Hematopoietic multipotent progenitor cell treated with erythropoietin and hydrocortisone succinate and interleukin-3 and kit ligand, for 6 days (in vitro differentiated cells): ENCODE measurements around the gene CLEC2A.
A peak's percentile ranks its signal among the peaks of the same experiment; 100 is the strongest.
"Not testable (repeated sequence)": the region's sequence is repeated elsewhere in the genome, so short reads cannot be mapped to it uniquely, and the experiment has no call there.

ENCODE experiments used
- DNase-seq: peaks from one replicate; pipeline ENCODE4 v3.0.0-alpha.2; 2015

CLEC2A gene, protein sequence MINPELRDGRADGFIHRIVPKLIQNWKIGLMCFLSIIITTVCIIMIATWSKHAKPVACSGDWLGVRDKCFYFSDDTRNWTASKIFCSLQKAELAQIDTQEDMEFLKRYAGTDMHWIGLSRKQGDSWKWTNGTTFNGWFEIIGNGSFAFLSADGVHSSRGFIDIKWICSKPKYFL

GRCh38 chr12:9932270-9932669, at the start of gene CLEC2A:
Gene CLEC2A, minus strand, starts transcription at chr12:9932370. Its CDS starts 41 bp downstream, at chr12:9932329.
- no peak for DNase-seq

DNA sequence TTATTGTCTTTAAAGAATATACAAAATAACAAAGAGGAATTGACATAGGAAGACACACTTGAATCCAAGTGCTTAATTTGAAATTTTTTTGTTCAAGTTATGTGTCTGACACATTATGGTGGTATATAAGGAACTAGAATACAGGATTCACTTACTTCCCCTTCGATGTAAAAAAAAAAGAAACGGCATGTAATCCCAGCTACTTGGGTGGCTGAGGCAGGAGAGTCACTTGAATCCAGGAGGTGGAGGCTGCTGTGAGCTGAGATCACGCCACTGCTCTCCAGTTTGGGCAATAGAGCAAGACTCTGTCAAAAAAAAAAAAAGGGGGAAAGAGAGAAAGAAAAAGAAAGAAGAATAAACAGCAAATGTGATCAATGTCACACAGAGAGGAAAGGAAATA, 48.0 kb upstream of the CLEC2A start:
- DNase-seq = no peak

- DNase-seq = peak; percentile 18
Measured at GRCh38 chr12:9977916-9978315, 45.7 kb upstream of the CLEC2A start.

GRCh38 chr12:9976626-9977025, 44.5 kb upstream of the CLEC2A start:
- DNase-seq = not testable (repeated sequence)

DNA sequence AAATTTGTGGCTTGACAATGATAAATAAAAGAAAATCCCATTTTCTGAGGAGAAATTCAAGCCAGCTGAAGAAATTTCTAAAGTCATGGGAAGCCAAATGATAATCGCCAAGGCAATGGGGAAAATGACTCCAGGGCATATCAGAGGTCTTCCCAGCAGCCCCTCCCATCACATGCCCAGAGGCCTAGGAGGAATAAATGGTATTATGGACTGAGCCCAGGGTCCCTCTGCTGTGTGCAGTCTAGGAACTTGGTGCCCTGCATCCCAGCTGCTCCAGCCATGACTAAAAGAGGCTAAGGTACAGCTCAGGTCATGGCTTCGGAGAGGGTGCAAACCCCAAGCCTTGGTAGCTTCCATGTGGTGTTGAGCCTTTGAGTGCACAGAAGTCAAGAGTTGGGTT, 43.4 kb upstream of the CLEC2A start:
- no peak for DNase-seq

DNA sequence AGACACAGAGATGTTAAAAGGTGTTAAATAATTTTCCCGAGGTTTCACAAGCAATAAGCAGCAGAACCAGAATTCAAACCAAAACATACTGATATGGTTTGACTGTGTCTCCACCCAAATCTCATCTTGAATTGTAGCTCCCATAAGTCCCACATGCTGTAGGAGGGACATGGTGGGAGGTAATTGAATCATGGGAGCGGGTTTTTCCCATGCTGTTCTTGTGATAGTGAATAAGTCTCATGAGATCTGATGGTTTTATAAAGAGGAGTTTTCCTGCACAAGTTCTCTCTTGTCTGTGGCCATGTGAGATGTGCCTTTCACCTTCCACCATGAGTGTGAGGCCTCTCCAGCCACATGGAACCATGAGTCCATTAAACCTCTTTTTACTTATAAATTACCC, 42.6 kb upstream of the CLEC2A start:
- DNase-seq = not testable (repeated sequence)

- DNase-seq = no peak
Measured at GRCh38 chr12:9973949-9974348, 41.8 kb upstream of the CLEC2A start.

GRCh38 chr12:9971181-9971580, 39.0 kb upstream of the CLEC2A start, which contains the start of gene CLEC12A:
Gene CLEC12A, plus strand, starts transcription at chr12:9971409. Its CDS starts 188 bp downstream, at chr12:9971597.
- peak; percentile 66 for DNase-seq

DNA sequence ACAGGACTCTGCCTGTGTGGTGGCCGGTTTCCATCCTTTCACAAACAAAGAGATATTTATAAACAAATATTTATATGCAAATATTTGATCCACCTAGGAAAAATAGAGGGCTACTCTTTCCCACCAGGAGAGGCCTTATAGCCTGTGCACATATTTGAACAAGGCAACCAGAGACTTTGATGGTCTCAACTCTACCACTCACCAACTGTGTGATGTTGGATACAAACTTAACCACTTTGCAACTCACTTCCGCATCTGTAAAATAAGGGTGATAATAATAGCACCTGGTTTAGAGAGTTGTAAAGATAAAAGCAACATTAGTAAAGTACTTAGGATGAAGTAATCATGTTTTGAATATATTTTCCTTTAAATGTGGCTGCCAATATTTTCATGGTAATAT, 37.5 kb upstream of the CLEC2A start:
- no peak for DNase-seq

DNA sequence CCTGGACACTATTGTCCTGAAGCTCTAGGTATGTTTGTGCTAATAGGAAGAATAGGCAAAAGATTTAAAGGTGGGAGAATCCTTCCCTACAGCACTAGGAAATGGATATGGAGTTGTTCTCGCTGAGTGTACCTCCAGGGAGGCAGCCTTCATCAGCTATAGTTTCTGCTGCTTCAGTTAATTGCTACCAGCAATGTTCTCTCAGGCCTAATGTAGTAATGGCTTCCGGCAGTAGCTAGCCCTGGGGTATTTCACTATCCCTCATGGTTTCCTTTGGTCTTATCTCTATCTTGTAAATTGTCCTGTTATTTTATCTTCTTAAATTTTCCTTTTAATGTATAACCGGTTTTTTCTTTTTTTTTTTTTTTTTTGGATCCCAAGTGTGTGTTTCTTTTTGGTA, 29.7 kb upstream of the CLEC2A start:
- DNase-seq = no peak

GRCh38 chr12:9961106-9961505, 28.9 kb upstream of the CLEC2A start:
- no peak for DNase-seq

- DNase-seq = no peak
Measured at GRCh38 chr12:9960590-9960989, 28.4 kb upstream of the CLEC2A start.

DNA sequence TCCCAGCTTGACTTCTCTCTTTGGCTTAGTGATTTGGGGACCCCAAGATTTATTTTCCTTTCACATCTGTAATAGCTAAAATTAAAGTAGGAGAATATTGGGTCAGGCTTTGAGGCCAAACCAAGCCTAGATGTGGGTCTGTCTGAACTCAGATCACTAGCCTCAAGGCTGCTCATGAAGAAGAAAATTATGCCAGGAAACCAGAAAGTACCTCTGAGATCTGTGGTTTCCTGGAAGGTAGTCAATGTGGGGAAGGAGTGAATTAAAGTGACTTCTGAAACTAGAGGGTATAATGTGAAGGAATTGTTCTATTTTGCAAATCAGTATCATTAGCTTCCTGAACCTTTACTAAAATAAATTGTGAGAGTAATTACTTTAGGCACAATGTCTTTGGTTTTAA, 25.7 kb upstream of the CLEC2A start:
- no peak for DNase-seq

DNA sequence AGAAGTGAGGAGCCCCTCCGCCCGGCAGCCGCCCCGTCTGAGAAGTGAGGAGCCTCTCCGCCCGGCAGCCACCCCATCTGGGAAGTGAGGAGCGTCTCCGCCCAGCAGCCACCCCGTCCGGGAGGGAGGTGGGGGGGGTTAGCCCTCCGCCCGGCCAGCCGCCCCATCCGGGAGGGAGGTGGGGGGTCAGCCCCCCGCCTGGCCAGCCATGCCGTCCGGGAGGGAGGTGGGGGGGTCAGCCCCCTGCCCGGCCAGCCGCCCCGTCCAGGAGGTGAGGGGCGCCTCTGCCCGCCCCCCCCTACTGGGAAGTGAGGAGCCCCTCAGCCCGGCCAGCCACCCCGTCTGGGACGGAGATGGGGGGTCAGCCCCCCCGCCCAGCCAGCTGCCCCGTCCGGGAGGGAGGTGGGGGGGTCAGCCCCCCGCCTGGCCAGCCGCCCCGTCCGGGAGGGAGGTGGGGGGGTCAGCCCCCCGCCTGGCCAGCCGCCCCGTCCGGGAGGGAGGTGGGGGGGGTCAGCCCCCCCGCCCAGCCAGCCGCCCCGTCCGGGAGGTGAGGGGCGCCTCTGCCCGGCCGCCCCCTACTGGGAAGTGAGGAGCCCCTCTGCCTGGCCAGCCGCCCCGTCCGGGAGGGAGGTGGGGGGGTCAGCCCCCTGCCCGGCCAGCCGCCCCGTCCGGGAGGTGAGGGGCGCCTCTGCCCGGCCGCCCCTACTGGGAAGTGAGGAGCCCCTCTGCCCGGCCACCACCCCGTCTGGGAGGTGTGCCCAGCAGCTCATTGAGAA, 21.0 kb upstream of the CLEC2A start:
- DNase-seq = not testable (repeated sequence)

GRCh38 chr12:9951026-9951675, 19.0 kb upstream of the CLEC2A start:
- DNase-seq = peak; percentile 61

GRCh38 chr12:9948606-9949296, 16.6 kb upstream of the CLEC2A start:
- no peak for DNase-seq

GRCh38 chr12:9947674-9948073, 15.5 kb upstream of the CLEC2A start:
- no peak for DNase-seq

- DNase-seq = no peak
Measured at GRCh38 chr12:9944391-9944790, 12.2 kb upstream of the CLEC2A start.

GRCh38 chr12:9943240-9943639, 11.1 kb upstream of the CLEC2A start:
- peak; percentile 31 for DNase-seq

- no peak for DNase-seq
Measured at GRCh38 chr12:9941838-9942237, 9.7 kb upstream of the CLEC2A start.

GRCh38 chr12:9940375-9940774, 8.2 kb upstream of the CLEC2A start:
- peak; percentile 68 for DNase-seq

- no peak for DNase-seq
Measured at GRCh38 chr12:9936591-9936990, 4.4 kb upstream of the CLEC2A start.

DNA sequence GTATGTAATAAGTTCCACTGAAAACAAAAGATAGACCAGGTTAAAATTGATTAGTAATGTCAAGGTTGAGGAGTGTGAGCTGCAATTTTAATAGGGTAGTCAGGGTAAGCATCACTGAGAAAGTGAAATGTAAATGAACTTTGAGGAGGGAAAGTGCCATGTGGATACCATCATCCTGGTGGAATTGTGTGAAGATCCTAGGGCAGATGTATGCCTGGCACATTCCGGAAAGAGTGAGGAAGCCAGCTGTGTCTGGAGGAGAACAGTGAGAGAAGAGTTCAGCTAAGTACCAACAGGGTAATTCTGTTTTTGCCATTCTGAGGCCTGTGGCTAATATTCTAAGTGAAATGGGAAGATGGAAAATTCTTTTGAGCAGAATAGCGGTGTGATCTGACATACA, 2.9 kb upstream of the CLEC2A start:
- no peak for DNase-seq
